Epithelial cell of proximal tubule (primary cell): Measurements from ENCODE around the gene DHFR. TPM values are rescaled to one million over a fixed set of nuclear protein-coding genes. Genes with fewer than 3 reads are reported as not detected.

Experiments
- DNase-seq: peaks from one replicate; pipeline ENCODE4 v3.0.0-alpha.2; 2011; ENCODE audit warnings: low read depth
- H3K4me3 ChIP-seq: 2 replicates; pipeline ENCODE4 v1.5.1; 2011; ENCODE audit warnings: low read depth, mild to moderate bottlenecking, low read length
- CTCF ChIP-seq: conservative IDR thresholded peaks from 2 replicates; pipeline ENCODE4 v1.5.1; 2012; ENCODE audit warnings: low read depth, mild to moderate bottlenecking, low read length
- total RNA-seq: library from RNA; depleted of rRNA; stranded (reverse); fragments of >200 nt; gene quantifications from 2 replicates; pipeline ENCODE4 v1.2.3, GENCODE V29; 2015

The DHFR gene
- total RNA-seq, 1 donor from 2014 or later: 63.2 TPM

- DNase-seq: no peak
- no peak for TF ChIP-seq CTCF
- H3K4me3 ChIP-seq: no peak overlapping the region
Measured at GRCh38 chr5:80607343-80607742, 47.4 kb downstream of the DHFR start.

GRCh38 chr5:80600943-80601693 lies 53.7 kb downstream of the DHFR start:
- no peak for DNase-seq
- no peak for TF ChIP-seq CTCF
- H3K4me3 ChIP-seq: no peak overlapping the region

GRCh38 chr5:80597500-80597899 lies 57.3 kb downstream of the DHFR start:
- no peak for TF ChIP-seq CTCF
- no peak overlapping the region for H3K4me3 ChIP-seq
- no peak for DNase-seq

GRCh38 chr5:80594810-80595209 lies 60.0 kb downstream of the DHFR start:
- DNase-seq: no peak
- TF ChIP-seq CTCF: no peak
- no peak overlapping the region for H3K4me3 ChIP-seq

GRCh38 chr5:80592761-80593160 lies 62.0 kb downstream of the DHFR start:
- TF ChIP-seq CTCF: no peak
- H3K4me3 ChIP-seq: no peak overlapping the region
- no peak for DNase-seq

- peak; percentile 32 for DNase-seq
- no peak for TF ChIP-seq CTCF
- no peak overlapping the region for H3K4me3 ChIP-seq
Measured at GRCh38 chr5:80592105-80592504, 62.7 kb downstream of the DHFR start.

GRCh38 chr5:80591352-80591751 lies 63.4 kb downstream of the DHFR start:
- peak; percentile 88 for DNase-seq
- peak; percentile 15 for TF ChIP-seq CTCF
- no peak overlapping the region for H3K4me3 ChIP-seq
